ENCODE results near the gene LZTR1.
"Not testable (repeated sequence)": the region's sequence is repeated elsewhere in the genome, so short reads cannot be mapped to it uniquely, and the experiment has no call there.

LZTR1 gene

GRCh38 chr22:20998411-20999336 is 16.6 kb downstream of the LZTR1 start:
- no peak for DNase-seq

- DNase-seq, result no peak
Measured at GRCh38 chr22:20999350-21000206, 17.5 kb downstream of the LZTR1 start.

- DNase-seq, result no peak
Measured at GRCh38 chr22:21000207-21000986, 18.3 kb downstream of the LZTR1 start.

GRCh38 chr22:21000987-21001600 is 19.0 kb downstream of the LZTR1 start:
- no peak for DNase-seq

GRCh38 chr22:21001601-21002325 is 19.7 kb downstream of the LZTR1 start, which contains the start of gene THAP7:
THAP7 (minus strand) TSS chr22:21002118; CDS start chr22:21001911, 207 bp downstream.
- peak; percentile 96 for DNase-seq

GRCh38 chr22:21003782-21004181 is 21.7 kb downstream of the LZTR1 start:
- DNase-seq, result no peak

GRCh38 chr22:21009208-21009607 is 27.1 kb downstream of the LZTR1 start:
- DNase-seq, result not testable (repeated sequence)

GRCh38 chr22:21009638-21010425 is 27.7 kb downstream of the LZTR1 start:
- no peak for DNase-seq

GRCh38 chr22:21010426-21011113 is 28.5 kb downstream of the LZTR1 start:
- no peak for DNase-seq

GRCh38 chr22:21012446-21013407 is 30.6 kb downstream of the LZTR1 start:
- DNase-seq, result no peak

GRCh38 chr22:21013657-21014201 is 31.6 kb downstream of the LZTR1 start:
- no peak for DNase-seq

GRCh38 chr22:21014202-21014725 is 32.2 kb downstream of the LZTR1 start:
- DNase-seq, result peak; percentile 90 to 93

- DNase-seq, result no peak
Measured at GRCh38 chr22:21014726-21015465, 32.8 kb downstream of the LZTR1 start, which contains the start of gene P2RX6. P2RX6 (plus strand) TSS chr22:21015165; CDS start chr22:21015175, 10 bp downstream.

GRCh38 chr22:21015466-21016006 is 33.4 kb downstream of the LZTR1 start:
- DNase-seq, result no peak

- no peak for DNase-seq
Measured at GRCh38 chr22:21016644-21017420, 34.7 kb downstream of the LZTR1 start.

- no peak for DNase-seq
Measured at GRCh38 chr22:21018314-21018713, 36.2 kb downstream of the LZTR1 start.
